Urothelium cell line (cell line): ENCODE data around the gene KLLN.
"Not testable (repeated sequence)": the region's sequence is repeated elsewhere in the genome, so short reads cannot be mapped to it uniquely, and the experiment has no call there.

Source experiments
- DNase-seq: peaks from one replicate; pipeline ENCODE4 v3.0.0; 2011; ENCODE audit warnings: low spot score, mixed read lengths
- FAIRE-seq: peaks from 2 replicates; lab custom pipeline; 2011; peaks lifted over from hg19 to GRCh38; lab: Jason Lieb, UNC

KLLN gene

GRCh38 chr10:87843714-87844113 lies 19.6 kb downstream of the KLLN start:
- DNase-seq (no peak), FAIRE-seq (no peak)

- DNase-seq (no peak), FAIRE-seq (no peak)
Measured at GRCh38 chr10:87842776-87843497, 20.4 kb downstream of the KLLN start.

- DNase-seq (peak; percentile 58), FAIRE-seq (no peak)
Measured at GRCh38 chr10:87842220-87842641, 21.1 kb downstream of the KLLN start.

GRCh38 chr10:87841186-87841585 lies 22.1 kb downstream of the KLLN start:
- DNase-seq: no peak
- FAIRE-seq: no peak

- DNase-seq (no peak), FAIRE-seq (no peak)
Measured at GRCh38 chr10:87838650-87839049, 24.7 kb downstream of the KLLN start.

- FAIRE-seq (peak; percentile 44), DNase-seq (no peak)
Measured at GRCh38 chr10:87837445-87837844, 25.9 kb downstream of the KLLN start.

GRCh38 chr10:87836098-87836497 lies 27.2 kb downstream of the KLLN start:
- FAIRE-seq (no peak), DNase-seq (no peak)

GRCh38 chr10:87829986-87830729 lies 33.2 kb downstream of the KLLN start:
- FAIRE-seq: no peak
- no peak for DNase-seq

- not testable (repeated sequence) for FAIRE-seq, DNase-seq
Measured at GRCh38 chr10:87829051-87829450, 34.3 kb downstream of the KLLN start.

- no peak for DNase-seq
- no peak for FAIRE-seq
Measured at GRCh38 chr10:87827681-87828080, 35.7 kb downstream of the KLLN start.

GRCh38 chr10:87826653-87827052 lies 36.7 kb downstream of the KLLN start:
- FAIRE-seq (no peak), DNase-seq (no peak)

- no peak for FAIRE-seq
- DNase-seq: no peak
Measured at GRCh38 chr10:87819289-87819585, 44.1 kb downstream of the KLLN start.

GRCh38 chr10:87818505-87819288 lies 44.6 kb downstream of the KLLN start:
- no peak for FAIRE-seq
- peak; percentile 21 for DNase-seq

GRCh38 chr10:87817609-87818504 lies 45.5 kb downstream of the KLLN start, which contains the start of gene ATAD1:
TSS of gene ATAD1 (minus strand) at chr10:87818226. CDS start at chr10:87814599, 3,627 bp downstream.
- DNase-seq (peak; percentile 90), FAIRE-seq (peak; percentile 40)

- no peak for DNase-seq
- no peak for FAIRE-seq
Measured at GRCh38 chr10:87816898-87817608, 46.3 kb downstream of the KLLN start.

- no peak for DNase-seq
- FAIRE-seq: no peak
Measured at GRCh38 chr10:87816163-87816897, 47.0 kb downstream of the KLLN start.
